GM18867 (cell line): ENCODE measurements around the gene ITGA8.

ENCODE experiments used
- ATAC-seq: cut with Tn5 transposase; IDR thresholded peaks from one replicate; pipeline ENCODE4 v1.9.1; 2021; ENCODE audit warnings: mild to moderate bottlenecking, moderate library complexity; ENCODE audit not compliant: unreplicated experiment

The ITGA8 gene

GRCh38 chr10:15737656-15738055 lies 17.9 kb upstream of the ITGA8 start:
- no peak for ATAC-seq

- ATAC-seq, result no peak
These were observed 16.0 kb upstream of the ITGA8 start for GRCh38 chr10:15735763-15736162.

- ATAC-seq, result no peak
These were observed 10.6 kb upstream of the ITGA8 start for GRCh38 chr10:15730341-15730740.

- ATAC-seq, result no peak
These were observed 10.2 kb upstream of the ITGA8 start for GRCh38 chr10:15729890-15730289.

- ATAC-seq, result no peak
These were observed 6.3 kb upstream of the ITGA8 start for GRCh38 chr10:15726042-15726441.

GRCh38 chr10:15725603-15726002 lies 5.9 kb upstream of the ITGA8 start:
- peak; percentile 62 for ATAC-seq

- no peak for ATAC-seq
These were observed 5.0 kb upstream of the ITGA8 start for GRCh38 chr10:15724683-15725082.

- ATAC-seq, result no peak
These were observed 4.1 kb upstream of the ITGA8 start for GRCh38 chr10:15723803-15724202.

- no peak for ATAC-seq
These were observed 1.0 kb upstream of the ITGA8 start for GRCh38 chr10:15720635-15721287.

GRCh38 chr10:15719049-15719898 lies 448 bp downstream of the ITGA8 start:
- ATAC-seq, result no peak

- no peak for ATAC-seq
These were observed 1.1 kb downstream of the ITGA8 start for GRCh38 chr10:15718694-15719048.

GRCh38 chr10:15715619-15716227 lies 4.0 kb downstream of the ITGA8 start:
- no peak for ATAC-seq

GRCh38 chr10:15714847-15715246 lies 4.9 kb downstream of the ITGA8 start:
- no peak for ATAC-seq

- ATAC-seq, result no peak
These were observed 6.8 kb downstream of the ITGA8 start for GRCh38 chr10:15712883-15713282.

GRCh38 chr10:15710455-15710854 lies 9.3 kb downstream of the ITGA8 start:
- ATAC-seq, result no peak

GRCh38 chr10:15705298-15705697 lies 14.4 kb downstream of the ITGA8 start:
- no peak for ATAC-seq

GRCh38 chr10:15704581-15704968 lies 15.1 kb downstream of the ITGA8 start:
- ATAC-seq, result no peak

GRCh38 chr10:15703944-15704580 lies 15.7 kb downstream of the ITGA8 start:
- ATAC-seq, result no peak

GRCh38 chr10:15703151-15703880 lies 16.4 kb downstream of the ITGA8 start:
- ATAC-seq, result no peak

GRCh38 chr10:15700078-15700674 lies 19.5 kb downstream of the ITGA8 start:
- ATAC-seq, result no peak

- ATAC-seq, result no peak
These were observed 23.9 kb downstream of the ITGA8 start for GRCh38 chr10:15695852-15696251.
